DND-41 (cell line): ENCODE measurements around the gene PMEPA1.

ENCODE experiments used
- CTCF ChIP-seq: IDR thresholded peaks from 2 replicates; pipeline ENCODE4 v1.5.1; 2012; ENCODE audit warnings: borderline replicate concordance, low read length, moderate library complexity, mild to moderate bottlenecking; ENCODE audit not compliant: poor library complexity, severe bottlenecking; ENCODE audit errors: extremely low read depth
- EZH2 ChIP-seq: IDR thresholded peaks from 3 replicates; pipeline ENCODE4 v1.6.1; 2012; ENCODE audit warnings: borderline replicate concordance, low read depth, mild to moderate bottlenecking, moderate library complexity, low read length, inconsistent platforms; ENCODE audit not compliant: severe bottlenecking

GRCh38 chr20:57749131-57749690 lies 39.4 kb upstream of the PMEPA1 start:
- TF ChIP-seq CTCF (no peak), EZH2 (no peak)
